ENCODE data around the gene BANF1.

DNA sequence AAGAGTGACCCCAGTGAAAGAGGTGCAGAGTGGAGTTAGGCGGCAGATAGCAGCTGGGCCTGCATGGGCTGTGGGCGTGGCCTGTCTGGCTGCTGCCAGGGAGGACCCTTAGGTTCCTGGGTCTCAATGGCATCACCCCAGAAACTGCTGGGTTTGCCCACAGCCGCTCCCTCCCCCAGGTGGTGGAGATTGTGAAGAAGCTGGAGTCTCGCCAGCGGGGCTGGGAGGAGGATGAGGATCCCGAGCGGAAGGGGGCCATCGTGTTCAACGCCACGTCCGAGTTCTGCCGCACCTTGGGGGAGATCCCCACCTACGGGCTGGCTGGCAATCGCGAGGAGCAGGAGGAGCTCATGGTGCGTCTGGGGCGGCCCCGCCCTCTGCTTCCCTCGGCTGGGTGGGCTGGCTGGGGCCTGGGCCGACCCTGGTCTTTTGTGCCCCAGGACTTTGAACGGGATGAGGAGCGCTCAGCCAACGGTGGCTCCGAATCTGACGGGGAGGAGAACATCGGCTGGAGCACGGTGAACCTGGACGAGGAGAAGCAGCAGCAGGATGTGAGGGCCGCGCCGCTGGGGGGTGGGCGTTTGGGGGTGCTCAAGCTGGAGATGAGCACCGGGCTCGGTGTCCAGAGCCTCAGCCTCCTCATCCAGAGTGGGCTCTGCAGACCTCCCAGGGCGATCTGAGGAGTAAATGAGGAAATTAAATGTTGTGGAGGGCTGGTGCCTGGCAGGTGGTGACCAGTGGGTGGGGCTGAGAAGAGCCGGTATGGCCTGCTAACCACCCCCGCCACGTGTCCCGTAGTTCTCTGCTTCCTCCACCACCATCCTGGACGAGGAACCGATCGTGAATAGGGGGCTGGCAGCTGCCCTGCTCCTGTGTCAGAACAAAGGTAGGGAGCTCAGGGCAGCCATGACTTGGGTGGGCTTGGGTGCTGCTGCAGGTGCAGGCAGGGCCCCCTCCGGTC lies 25.8 kb upstream of the BANF1 start:
- TF ChIP-seq, protein P1, sequence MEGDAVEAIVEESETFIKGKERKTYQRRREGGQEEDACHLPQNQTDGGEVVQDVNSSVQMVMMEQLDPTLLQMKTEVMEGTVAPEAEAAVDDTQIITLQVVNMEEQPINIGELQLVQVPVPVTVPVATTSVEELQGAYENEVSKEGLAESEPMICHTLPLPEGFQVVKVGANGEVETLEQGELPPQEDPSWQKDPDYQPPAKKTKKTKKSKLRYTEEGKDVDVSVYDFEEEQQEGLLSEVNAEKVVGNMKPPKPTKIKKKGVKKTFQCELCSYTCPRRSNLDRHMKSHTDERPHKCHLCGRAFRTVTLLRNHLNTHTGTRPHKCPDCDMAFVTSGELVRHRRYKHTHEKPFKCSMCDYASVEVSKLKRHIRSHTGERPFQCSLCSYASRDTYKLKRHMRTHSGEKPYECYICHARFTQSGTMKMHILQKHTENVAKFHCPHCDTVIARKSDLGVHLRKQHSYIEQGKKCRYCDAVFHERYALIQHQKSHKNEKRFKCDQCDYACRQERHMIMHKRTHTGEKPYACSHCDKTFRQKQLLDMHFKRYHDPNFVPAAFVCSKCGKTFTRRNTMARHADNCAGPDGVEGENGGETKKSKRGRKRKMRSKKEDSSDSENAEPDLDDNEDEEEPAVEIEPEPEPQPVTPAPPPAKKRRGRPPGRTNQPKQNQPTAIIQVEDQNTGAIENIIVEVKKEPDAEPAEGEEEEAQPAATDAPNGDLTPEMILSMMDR (IDR thresholded peaks at IDR 0.05) = no peak
- TF ChIP-seq POLR2A (IDR thresholded peaks at IDR 0.05) = no peak

Data from right lobe of liver (tissue), 4 donors.